Measurements from ENCODE around the gene OOSP4B.
"Not testable (repeated sequence)": the region's sequence is repeated elsewhere in the genome, so short reads cannot be mapped to it uniquely, and the experiment has no call there.

The OOSP4B gene

DNA sequence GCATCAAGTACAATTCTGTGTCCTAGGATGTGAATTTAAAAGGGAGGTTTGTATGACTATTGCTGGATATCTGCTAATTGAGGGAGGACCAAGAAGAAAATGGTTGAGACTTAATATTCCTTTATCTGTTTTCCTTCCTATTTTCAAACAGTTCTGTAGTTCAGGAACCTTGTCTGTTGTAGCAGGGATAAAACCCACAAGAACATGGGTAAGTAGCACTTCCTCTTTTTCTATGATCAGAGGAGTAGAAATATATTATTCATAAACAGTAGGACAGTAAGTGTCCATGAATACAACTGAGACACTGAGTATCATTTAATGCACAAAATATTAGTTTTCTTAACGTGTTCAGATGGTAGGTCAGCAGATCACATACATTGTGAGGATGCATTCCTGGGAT is 47.1 kb downstream of the OOSP4B start:
- no peak for DNase-seq

DNA sequence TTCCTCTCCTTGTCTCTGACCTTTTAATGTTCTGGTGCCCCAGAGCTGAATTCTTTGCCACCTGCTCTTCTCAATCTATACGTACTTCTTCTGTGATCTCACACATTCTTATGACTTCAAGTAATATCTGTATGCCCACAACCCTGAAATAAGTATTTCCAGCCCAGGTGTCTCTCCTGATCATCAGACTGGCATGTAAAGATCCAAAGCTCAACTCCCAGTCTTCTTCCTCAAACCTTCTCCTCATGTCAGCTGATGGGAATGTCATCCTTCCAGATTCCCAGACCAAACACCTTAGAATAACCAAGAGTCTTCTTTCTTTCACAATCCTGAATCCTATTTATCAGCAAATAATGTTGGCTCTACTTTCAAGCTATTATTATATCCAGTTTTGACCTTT is 48.8 kb downstream of the OOSP4B start:
- DNase-seq = no peak

DNA sequence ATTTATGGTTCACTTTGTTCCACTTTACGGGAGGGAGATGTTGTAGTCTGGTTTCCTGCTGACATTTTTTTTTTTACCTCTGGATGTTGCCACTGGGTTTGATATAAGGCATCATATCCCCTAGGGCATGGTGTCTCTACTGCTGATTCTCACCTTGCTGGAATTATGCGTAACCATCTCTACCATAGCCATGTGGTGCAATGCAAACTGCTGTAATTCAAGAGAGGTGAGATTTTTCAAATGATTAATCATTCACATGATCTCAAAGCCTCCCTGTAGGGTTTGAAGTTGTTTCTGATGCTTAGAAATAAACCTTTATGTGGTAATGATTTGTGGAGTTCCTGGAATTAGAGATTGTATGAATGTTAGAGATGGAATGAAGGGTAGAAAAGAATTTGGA is 52.5 kb downstream of the OOSP4B start:
- DNase-seq = no peak

DNA sequence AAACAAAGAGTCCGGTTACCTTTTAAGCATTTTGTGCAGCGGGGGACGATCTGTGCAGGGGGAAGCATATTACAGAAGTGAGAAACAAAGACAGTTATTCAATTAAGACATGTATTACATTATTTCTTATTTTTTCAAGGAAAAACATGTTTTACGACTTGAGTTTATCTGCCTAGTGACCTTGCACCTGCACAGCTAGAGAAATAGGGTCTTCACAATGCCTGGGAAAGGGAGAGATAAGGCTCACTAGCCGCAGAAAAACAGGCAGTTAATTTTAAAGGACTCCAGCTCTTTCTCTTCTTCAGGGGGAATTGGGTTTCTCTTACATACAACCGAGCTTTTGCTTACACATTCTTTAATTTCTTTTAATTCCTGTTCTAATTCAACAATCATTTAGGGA is 54.7 kb downstream of the OOSP4B start:
- not testable (repeated sequence) for DNase-seq

DNA sequence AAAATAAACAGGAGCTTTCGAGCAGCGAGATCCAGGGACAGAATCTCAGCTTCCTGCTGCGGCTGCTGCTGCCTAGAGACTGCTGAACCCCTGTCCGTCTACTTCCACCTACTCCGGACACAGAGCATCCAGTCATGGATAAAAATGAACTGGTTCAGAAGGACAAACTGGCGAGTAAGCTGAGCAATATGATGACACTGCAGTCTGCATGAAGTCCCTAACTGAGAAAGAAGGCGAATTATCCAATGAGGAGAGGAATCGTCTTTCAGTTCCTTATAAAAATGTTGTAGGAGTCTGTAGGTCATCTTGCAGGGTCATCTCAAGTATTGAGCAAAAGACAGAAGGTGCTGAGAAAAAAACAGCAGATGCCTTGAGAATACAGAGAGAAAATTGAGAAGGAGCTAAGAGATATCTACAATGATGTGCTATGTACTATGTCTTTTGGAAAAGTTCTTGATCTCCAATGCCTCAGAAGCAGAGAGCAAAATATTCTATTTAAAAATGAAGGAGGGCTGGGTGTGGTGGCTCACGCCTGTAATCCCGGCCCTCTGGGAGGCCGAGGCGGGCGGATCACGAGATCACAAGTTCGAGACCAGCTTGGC is 60.3 kb downstream of the OOSP4B start:
- no peak for DNase-seq

DNA sequence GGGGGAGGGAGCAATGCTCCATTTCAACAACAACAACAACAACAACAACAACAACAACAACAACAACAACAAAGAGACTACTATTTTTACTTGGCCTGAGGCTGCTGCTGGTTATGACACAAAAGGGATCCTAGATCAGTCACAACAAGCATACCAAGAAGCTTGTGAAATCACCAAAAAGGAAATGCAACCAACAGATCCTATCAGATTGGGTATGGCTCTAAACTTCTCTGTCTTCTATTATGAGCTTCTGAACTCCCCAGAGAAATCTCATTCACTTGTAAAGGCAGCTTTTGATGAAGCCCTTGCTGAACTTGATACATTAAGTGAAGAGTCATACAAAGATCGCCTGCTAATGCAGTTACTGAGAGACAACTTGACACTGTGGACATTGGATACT is 61.0 kb downstream of the OOSP4B start:
- no peak for DNase-seq

DNA sequence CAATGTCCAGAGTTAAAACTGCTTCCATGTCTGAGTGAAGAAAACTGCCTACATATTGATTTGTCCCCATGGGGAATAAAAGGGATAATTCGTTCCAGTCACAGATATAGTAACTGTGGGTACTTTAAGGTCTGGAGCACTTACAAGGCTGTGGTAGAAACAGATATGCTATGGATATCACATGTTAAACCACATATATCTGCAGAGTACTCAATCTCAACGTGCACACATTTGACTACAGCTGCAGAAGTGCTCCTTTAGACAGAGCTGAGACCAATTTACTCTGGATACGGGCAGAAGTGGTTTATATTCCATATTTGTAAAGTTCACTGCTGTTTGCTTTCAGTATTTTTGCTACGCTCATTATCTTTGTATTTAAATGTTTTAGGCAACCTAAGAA is 61.8 kb downstream of the OOSP4B start:
- DNase-seq = no peak

DNA sequence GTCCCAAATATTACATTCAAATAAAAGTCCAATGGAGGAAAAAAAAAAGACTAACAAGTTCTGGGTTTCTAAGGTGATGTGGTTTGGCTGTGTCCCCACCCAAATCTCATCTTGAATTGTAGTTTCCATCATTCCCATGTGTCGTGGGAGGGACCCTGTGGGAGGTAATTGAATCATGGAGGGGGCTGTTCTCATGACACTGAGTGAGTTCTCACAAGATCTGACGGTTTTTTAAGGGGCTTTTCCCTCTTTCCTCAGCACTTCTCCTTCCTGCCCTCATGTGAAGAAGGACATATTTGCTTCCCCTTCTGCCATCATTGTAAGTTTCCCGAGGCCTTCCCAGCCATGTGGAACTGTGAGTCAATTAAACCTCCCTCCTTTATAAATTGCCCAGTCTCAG is 63.6 kb downstream of the OOSP4B start:
- DNase-seq = no peak

Measured in NCI-H1105 treated with DMSO at 0.1 percent for 48 hours (cell line).